ENCODE measurements around the gene TCAF1. TPM values are rescaled to one million over a fixed set of nuclear protein-coding genes. Genes with fewer than 3 reads are reported as not detected.
"Not testable (repeated sequence)": the region's sequence is repeated elsewhere in the genome, so short reads cannot be mapped to it uniquely, and the experiment has no call there.

The TCAF1 gene
- total RNA-seq, 1 donor from 2014 or later, result 82.4 TPM

DNA sequence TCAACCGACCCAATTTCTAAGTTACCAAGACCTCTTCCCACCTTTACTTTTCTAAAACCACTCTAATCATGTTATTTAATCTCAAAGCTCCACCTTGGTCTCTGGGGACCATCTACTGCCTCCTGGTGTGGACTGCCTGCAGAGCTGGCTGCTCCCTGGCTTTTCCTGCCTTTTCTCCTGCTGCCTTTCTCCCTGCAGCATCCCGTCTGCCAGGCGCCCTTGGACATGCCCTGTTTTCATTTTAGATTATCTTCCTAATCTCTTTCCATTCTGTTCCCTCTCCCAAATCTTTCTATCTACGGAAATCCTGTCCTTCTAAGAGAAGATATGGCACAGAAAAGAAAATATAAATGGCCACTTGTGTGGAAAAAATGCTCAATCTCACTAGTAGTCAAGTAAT lies 23.1 kb downstream of the TCAF1 start:
- Mint-ChIP-seq H3K9me3 (ENCODE audit: unreplicated experiment) (no peaks in the 10 kb centered on the region), H3K27me3 (ENCODE audit: unreplicated experiment) (no peaks in the 10 kb centered on the region), H3K27ac (ENCODE audit: unreplicated experiment) (no peak overlapping the region), H3K4me1 (ENCODE audit: unreplicated experiment) (peaks cover 18% of the 10 kb centered on the region), H3K4me3 (ENCODE audit: unreplicated experiment) (no peak overlapping the region), H3K36me3 (ENCODE audit: unreplicated experiment) (peaks cover 23% of the 10 kb centered on the region)
- no peak for DNase-seq (ENCODE audit: extremely low spot score, unreplicated experiment)
- TF ChIP-seq, protein P1, sequence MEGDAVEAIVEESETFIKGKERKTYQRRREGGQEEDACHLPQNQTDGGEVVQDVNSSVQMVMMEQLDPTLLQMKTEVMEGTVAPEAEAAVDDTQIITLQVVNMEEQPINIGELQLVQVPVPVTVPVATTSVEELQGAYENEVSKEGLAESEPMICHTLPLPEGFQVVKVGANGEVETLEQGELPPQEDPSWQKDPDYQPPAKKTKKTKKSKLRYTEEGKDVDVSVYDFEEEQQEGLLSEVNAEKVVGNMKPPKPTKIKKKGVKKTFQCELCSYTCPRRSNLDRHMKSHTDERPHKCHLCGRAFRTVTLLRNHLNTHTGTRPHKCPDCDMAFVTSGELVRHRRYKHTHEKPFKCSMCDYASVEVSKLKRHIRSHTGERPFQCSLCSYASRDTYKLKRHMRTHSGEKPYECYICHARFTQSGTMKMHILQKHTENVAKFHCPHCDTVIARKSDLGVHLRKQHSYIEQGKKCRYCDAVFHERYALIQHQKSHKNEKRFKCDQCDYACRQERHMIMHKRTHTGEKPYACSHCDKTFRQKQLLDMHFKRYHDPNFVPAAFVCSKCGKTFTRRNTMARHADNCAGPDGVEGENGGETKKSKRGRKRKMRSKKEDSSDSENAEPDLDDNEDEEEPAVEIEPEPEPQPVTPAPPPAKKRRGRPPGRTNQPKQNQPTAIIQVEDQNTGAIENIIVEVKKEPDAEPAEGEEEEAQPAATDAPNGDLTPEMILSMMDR (IDR thresholded peaks at IDR 0.05), result no peak

DNA sequence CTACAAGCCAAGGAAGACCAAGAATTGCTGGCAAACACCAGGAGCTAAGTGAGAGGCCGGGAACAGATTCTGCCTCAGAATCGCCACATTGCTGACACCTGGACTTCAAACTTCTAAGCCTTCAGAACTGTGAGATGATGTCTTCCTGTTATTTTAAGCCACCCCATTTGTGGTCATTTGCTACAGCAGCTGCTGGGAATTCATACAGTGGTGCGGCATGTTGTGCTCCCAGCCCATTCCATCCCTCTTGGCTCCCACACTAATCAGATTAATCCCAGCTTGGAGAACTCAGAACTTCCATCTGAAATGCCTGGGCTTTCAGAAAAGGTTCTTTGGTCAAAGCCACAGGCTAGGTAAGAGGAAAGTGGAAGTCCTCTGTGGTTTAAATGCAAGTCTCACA lies 24.9 kb downstream of the TCAF1 start:
- Mint-ChIP-seq H3K9me3 (ENCODE audit: unreplicated experiment) (no peaks in the 10 kb centered on the region), H3K36me3 (ENCODE audit: unreplicated experiment) (peaks cover 23% of the 10 kb centered on the region)
- TF ChIP-seq, protein P1 (IDR thresholded peaks at IDR 0.05), result no peak

DNA sequence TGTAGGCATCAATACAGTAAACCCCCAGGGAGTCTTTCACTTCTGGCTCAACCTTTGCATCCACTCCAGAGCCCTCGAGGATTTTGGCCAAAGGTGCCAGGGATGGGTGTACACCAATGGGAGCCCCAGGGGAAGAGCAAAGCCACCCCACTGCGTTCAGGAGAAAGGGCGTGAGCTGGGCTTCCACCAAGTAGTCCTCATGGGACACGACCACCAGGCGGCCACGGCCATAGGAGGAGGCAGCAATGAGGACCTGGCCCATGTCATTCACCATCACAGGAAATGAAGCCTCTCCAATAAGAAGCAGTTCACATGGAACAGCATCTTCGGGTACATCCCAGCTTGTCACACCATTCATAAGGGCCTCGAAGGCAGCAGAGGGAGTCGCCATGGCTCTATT lies 25.8 kb downstream of the TCAF1 start:
- Mint-ChIP-seq H3K36me3 (ENCODE audit: unreplicated experiment) (peaks cover 23% of the 10 kb centered on the region), H3K9me3 (ENCODE audit: unreplicated experiment) (no peaks in the 10 kb centered on the region), H3K27me3 (ENCODE audit: unreplicated experiment) (no peaks in the 10 kb centered on the region), H3K4me3 (ENCODE audit: unreplicated experiment) (no peak overlapping the region), H3K4me1 (ENCODE audit: unreplicated experiment) (peaks cover under 1% of the 10 kb centered on the region), H3K27ac (ENCODE audit: unreplicated experiment) (no peak overlapping the region)
- TF ChIP-seq, protein P1 (IDR thresholded peaks at IDR 0.05), result no peak
- DNase-seq (ENCODE audit: extremely low spot score, unreplicated experiment), result no peak

More for the DNA sequence above, 24.9 kb downstream of the TCAF1 start:
- H3K4me3 Mint-ChIP-seq (ENCODE audit: unreplicated experiment), result no peak overlapping the region
- no peak overlapping the region for H3K27ac Mint-ChIP-seq (ENCODE audit: unreplicated experiment)
- H3K27me3 Mint-ChIP-seq (ENCODE audit: unreplicated experiment), result no peaks in the 10 kb centered on the region
- DNase-seq (ENCODE audit: extremely low spot score, unreplicated experiment), result no peak
- peaks cover 9% of the 10 kb centered on the region for H3K4me1 Mint-ChIP-seq (ENCODE audit: unreplicated experiment)

DNA sequence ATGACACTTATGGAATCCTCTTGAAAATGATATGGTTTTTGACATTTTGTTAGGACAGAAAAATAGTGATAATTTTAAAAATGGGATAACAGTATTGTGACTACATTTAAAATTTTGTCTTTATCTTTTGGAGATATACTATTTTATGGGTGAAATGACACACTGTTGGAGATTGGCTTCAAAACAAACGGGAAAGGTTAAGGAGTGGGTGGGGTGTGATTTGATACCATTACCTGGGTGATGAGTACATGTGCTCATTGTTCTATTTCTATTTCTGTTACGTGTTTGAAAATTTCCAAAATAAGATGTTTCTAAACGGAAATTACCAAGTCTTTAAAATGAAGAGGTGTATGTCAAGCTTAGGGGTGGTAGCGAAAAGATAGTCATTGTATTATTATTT lies 28.7 kb downstream of the TCAF1 start:
- not testable (repeated sequence) for H3K4me1 Mint-ChIP-seq (ENCODE audit: unreplicated experiment); DNase-seq (ENCODE audit: extremely low spot score, unreplicated experiment); H3K4me3 Mint-ChIP-seq (ENCODE audit: unreplicated experiment); H3K27ac Mint-ChIP-seq (ENCODE audit: unreplicated experiment); H3K9me3 Mint-ChIP-seq (ENCODE audit: unreplicated experiment); H3K27me3 Mint-ChIP-seq (ENCODE audit: unreplicated experiment)
- H3K36me3 Mint-ChIP-seq (ENCODE audit: unreplicated experiment), result peaks cover 23% of the 10 kb centered on the region

DNA sequence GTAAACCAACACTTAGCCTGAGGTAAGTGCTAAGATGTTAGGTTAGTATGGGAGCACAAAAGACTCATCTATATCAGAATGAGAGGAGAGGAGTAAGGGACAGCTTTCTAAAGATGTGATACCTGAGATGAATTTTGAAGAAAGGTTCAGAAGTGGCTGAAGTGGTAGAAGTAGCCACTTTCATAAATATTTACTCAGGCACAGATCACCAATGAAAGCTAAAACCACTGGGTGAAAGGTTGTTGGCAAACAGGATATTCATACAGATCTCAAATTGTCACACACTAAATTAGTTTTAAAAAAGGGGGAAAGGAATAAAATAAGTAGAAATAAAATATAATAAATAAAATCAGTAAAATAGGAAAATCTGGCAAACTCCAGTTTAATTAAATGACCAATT lies 30.4 kb downstream of the TCAF1 start:
- H3K27ac Mint-ChIP-seq (ENCODE audit: unreplicated experiment); H3K4me1 Mint-ChIP-seq (ENCODE audit: unreplicated experiment); H3K4me3 Mint-ChIP-seq (ENCODE audit: unreplicated experiment); DNase-seq (ENCODE audit: extremely low spot score, unreplicated experiment); H3K27me3 Mint-ChIP-seq (ENCODE audit: unreplicated experiment); H3K9me3 Mint-ChIP-seq (ENCODE audit: unreplicated experiment): not testable (repeated sequence)
- peaks cover 20% of the 10 kb centered on the region for H3K36me3 Mint-ChIP-seq (ENCODE audit: unreplicated experiment)

DNA sequence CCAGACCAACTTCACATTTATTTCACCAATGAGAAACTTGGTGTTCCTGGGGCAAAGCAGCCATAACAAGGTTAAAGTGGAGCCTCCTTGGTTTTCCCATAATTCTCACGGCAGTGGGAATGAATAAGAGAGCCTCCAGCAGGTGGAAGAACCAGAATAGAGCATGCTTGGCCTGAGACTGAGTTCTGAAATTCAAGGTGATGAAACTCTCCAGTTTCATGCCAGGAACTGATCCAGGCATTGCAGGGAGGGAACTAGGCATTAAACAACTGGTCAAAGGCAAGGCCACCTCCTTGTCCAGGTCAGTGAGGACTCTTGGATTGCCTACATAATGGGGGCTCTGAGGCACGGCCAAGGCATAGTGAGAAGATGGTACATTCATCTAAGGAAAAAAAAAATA lies 44.0 kb downstream of the TCAF1 start:
- not testable (repeated sequence) for H3K27me3 Mint-ChIP-seq (ENCODE audit: unreplicated experiment); H3K4me3 Mint-ChIP-seq (ENCODE audit: unreplicated experiment); H3K4me1 Mint-ChIP-seq (ENCODE audit: unreplicated experiment); H3K36me3 Mint-ChIP-seq (ENCODE audit: unreplicated experiment); H3K9me3 Mint-ChIP-seq (ENCODE audit: unreplicated experiment); H3K27ac Mint-ChIP-seq (ENCODE audit: unreplicated experiment); DNase-seq (ENCODE audit: extremely low spot score, unreplicated experiment)

DNA sequence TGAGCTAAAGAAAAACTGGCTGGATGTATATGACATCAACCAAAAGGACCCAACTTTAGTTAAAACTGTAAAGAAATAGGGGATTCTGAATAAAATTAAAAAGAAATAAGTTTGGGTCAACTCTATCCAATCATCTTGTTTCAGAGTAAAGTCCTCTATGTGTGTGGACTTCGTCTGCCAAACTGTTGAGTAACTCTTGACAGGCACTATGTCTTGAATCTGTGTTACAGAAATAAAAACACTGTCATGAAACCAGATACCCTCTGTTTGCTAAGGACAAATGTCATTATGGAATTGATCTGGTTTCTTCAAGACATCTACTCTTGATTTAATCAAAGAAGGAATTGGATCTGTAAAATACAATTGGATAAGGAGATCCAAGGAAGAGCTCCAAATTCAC lies 46.5 kb downstream of the TCAF1 start:
- H3K9me3 Mint-ChIP-seq (ENCODE audit: unreplicated experiment); DNase-seq (ENCODE audit: extremely low spot score, unreplicated experiment); H3K4me3 Mint-ChIP-seq (ENCODE audit: unreplicated experiment); H3K27me3 Mint-ChIP-seq (ENCODE audit: unreplicated experiment); H3K27ac Mint-ChIP-seq (ENCODE audit: unreplicated experiment); H3K36me3 Mint-ChIP-seq (ENCODE audit: unreplicated experiment); H3K4me1 Mint-ChIP-seq (ENCODE audit: unreplicated experiment): not testable (repeated sequence)

Data from osteocyte (in vitro differentiated cells).